ENCODE results near the gene HMCN1.

HMCN1 gene

DNA sequence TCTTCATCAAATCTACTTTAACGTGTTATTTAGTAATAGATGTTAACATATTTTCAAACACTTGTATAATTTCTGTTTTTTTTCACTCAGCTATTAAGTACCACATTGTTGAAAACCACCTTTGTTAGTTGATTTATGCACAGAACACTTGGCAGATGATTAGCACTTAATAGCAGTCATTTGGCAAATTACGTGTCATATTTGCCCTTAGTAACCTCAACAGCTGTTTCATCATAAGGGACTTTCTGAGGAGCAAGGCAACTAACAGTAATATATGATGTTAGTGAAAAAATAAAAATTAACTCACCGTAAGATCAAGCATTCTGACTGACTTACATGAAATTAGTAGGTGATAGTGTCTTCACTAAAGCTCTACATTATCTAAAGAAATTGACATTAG is 186.4 kb downstream of the HMCN1 start:
- no peak for DNase-seq

GRCh38 chr1:185921636-185922035 is 187.4 kb downstream of the HMCN1 start:
- no peak for DNase-seq

- no peak for DNase-seq
Measured at GRCh38 chr1:185926588-185926987, 192.4 kb downstream of the HMCN1 start.

- DNase-seq, result no peak
Measured at GRCh38 chr1:185929776-185930175, 195.6 kb downstream of the HMCN1 start.

DNA sequence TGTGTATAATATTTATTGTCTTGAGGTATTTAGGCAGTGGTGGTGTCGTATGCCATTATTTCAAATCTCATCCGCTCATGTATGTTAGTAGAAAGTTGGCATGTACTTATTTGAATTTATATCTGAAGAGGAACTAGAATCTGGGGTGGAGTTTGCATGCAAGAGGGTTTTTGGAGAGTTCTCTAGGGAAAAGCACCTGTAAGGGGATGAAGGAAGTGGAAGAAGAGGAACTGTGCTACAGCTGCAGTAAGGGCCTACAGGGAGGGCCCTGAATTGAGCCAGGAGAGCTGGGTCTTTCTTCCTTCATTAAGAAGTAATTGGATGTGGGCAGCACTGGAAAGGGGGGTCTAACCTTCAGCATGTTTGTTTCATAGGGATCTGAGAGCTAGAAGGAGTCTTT is 197.2 kb downstream of the HMCN1 start:
- DNase-seq, result no peak

GRCh38 chr1:185933580-185933979 is 199.4 kb downstream of the HMCN1 start:
- no peak for DNase-seq

- DNase-seq, result no peak
Measured at GRCh38 chr1:185934476-185935189, 200.4 kb downstream of the HMCN1 start.

- DNase-seq, result no peak
Measured at GRCh38 chr1:185935360-185935759, 201.2 kb downstream of the HMCN1 start.

DNA sequence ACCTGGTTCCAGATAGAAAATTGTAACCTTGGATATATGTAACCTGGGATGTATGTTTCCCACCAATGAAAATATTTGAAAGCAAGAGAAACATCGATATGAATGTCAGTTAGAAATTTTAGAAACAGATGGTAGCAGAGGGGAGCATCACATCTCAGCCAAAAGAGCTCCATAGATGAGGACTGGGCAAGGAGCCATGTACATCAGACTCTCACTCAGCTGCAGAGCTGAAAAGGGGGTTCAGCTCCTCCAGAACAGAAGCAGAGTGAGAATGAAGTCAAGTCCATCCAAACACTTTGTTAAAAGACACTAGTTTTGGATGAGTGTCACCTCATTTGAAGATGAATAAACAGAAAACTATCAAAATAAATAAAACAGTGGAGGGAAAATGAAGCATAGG is 202.4 kb downstream of the HMCN1 start:
- DNase-seq, result no peak

DNA sequence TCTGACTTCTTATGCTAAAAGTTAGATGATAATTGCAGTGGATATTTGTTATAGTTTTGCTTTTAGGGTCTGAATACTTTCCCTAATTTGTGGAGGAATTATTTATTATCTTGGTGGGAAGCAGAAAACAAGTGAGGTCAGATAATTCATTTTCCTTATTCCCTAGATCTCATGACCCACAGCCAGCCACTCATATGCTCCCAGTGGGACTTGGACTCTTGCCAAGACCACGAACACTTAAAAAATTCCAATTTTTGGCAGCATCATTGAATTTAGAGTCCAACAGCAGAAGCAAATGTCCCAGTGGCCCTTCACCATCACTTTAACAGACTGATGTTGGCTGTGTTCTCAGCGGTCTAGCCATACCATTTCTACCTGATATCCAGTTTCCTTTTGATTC is 204.2 kb downstream of the HMCN1 start:
- DNase-seq, result no peak

DNA sequence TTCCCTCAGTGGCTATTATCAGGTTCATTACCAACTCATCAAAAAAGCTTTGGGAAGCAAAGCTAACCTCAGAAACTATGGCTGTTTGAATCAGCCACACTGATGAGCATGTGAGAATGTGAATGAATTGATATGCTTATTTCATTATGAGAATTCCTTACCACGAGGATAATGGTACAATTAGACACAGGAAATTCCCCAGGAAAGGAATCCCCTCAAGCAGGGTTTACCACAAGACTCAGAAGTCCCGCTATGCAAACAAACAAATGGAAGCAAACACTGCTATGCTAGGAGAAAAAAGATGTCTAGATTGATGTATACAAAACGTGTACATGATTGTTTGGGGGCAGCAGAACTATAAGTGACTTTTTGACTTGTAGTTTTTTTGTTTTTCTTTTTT is 205.0 kb downstream of the HMCN1 start:
- no peak for DNase-seq

DNA sequence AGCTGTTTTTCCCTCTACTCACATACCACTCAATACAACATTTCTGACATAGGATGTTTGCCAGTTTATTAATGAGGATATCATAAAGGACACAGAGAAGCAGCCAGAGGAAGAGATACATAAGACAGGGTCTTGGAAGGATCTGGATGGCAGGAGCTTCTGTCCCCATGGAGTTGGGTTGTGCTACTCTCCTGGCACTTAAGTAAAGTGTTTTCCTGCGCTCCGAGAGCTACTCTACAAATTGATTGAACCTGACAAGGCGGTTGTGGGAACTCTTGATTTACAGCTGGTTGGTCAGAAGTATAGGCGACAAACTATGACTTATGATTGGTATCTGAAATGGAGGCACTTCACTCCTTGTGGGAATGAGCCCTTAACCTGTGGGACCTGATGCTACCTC is 208.8 kb downstream of the HMCN1 start:
- DNase-seq, result no peak

GRCh38 chr1:185956881-185957280 is 222.7 kb downstream of the HMCN1 start:
- no peak for DNase-seq

- no peak for DNase-seq
Measured at GRCh38 chr1:185957441-185958363, 223.5 kb downstream of the HMCN1 start.

DNA sequence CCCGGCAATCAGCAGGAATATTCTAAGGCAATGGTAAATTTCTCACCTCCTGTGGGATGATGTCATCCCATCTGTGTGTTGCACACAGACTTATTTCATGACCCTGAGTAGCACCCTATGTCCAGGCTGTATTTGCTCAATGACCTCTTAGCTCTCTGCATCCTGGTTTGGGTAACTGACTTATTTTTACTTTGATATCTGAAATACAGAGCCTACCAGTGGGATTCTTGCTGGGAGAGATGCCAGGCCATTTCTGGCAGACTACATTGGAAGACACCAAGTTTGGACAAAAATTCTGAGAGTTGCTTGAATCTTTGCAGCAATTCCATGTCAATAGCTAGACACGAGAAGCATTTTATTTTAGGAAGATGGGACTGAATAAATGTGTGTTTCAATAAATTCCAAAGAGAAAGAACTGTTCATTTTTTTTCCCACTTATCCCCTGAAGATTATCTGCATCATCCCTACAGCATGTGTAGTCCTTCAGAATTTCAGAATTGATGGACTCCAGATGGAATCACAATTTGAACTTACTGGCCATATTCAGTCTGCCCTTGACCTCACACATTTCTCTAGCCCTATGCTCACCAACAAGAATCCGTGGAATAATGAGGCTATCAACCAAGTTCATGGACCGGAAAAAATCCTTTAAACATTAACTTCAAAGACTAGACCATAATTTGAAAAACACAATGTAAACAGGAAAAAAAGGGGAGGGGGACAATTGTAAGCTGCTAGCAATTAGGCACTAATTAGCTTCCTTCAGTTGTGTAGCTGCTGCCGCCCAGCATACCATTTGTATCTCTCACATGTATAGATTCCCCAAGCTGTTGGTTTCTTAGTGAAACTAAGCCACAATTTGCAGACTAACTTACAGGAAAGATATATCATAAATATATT is 226.5 kb downstream of the HMCN1 start:
- DNase-seq, result no peak

GRCh38 chr1:185961664-185962063 is 227.5 kb downstream of the HMCN1 start:
- DNase-seq, result no peak

GRCh38 chr1:185964946-185965345 is 230.8 kb downstream of the HMCN1 start:
- DNase-seq, result no peak

DNA sequence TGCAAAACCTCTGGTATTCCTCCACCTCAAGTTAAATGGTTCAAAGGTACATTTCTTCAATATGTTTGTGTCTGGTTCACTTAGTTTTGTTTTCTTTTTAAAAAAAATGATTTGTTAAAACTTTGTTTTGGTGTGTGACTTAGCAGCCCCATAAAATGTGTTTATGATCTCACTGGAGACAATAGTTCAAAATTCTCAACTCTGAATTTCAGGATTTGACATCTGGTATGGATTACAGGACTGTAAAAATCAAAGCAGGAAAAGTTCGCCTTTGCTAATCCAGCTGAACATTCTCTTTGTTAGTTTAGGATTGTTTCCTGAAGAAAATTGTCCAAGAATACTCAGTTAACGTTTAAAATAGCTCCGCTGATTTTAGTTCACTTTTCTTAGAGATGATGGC is 231.7 kb downstream of the HMCN1 start:
- no peak for DNase-seq

- DNase-seq, result no peak
Measured at GRCh38 chr1:185966471-185966870, 232.3 kb downstream of the HMCN1 start.

- no peak for DNase-seq
Measured at GRCh38 chr1:185969028-185969427, 234.8 kb downstream of the HMCN1 start.

DNA sequence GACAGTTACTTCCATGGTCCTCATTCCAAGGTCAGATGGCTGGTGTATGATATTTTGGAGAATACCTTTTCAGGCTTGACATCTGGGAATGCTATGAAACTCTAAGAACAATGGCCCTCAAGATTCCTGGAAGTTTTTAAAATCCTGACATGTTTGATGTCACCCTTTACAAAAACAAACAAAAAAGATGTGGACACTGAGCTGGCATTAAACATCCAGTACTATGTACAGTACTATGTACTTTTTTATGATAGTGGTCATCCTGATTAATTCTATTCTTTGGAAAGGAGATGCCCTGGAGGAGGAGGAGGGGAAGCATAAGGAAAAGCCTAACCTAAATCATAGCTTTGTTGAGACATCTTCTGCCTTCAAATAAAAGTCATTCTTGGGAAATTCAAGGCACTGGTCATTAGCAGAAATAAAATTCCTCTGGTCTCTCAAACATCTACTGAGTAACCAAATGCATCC is 235.4 kb downstream of the HMCN1 start:
- no peak for DNase-seq

- DNase-seq, result no peak
Measured at GRCh38 chr1:185971688-185972087, 237.5 kb downstream of the HMCN1 start.

Measured in SHP77 treated with DMSO at 0.1 percent for 48 hours (cell line).